Measurements from ENCODE around the gene PRPF39.

PRPF39 gene

GRCh38 chr14:45140661-45141187 lies 56.8 kb downstream of the PRPF39 start:
- DNase-seq, result peak; percentile 2

GRCh38 chr14:45142083-45142482 lies 58.2 kb downstream of the PRPF39 start:
- DNase-seq, result peak; percentile 52

- no peak for DNase-seq
Observed at GRCh38 chr14:45144658-45145057, 60.7 kb downstream of the PRPF39 start.

- no peak for DNase-seq
Observed at GRCh38 chr14:45145214-45145613, 61.3 kb downstream of the PRPF39 start.

- DNase-seq, result no peak
Observed at GRCh38 chr14:45149602-45150001, 65.7 kb downstream of the PRPF39 start.

- DNase-seq, result no peak
Observed at GRCh38 chr14:45150386-45150890, 66.5 kb downstream of the PRPF39 start.

- DNase-seq, result no peak
Observed at GRCh38 chr14:45156067-45156466, 72.2 kb downstream of the PRPF39 start.

All from OCI-M1 (cell line).